HG02798 (cell line): ENCODE data around the gene PYDC2.

Experiments used
- ATAC-seq: cut with Tn5 transposase; IDR thresholded peaks from one replicate; pipeline ENCODE4 v1.9.1; 2021; ENCODE audit warnings: mild to moderate bottlenecking; ENCODE audit not compliant: unreplicated experiment, poor library complexity

The PYDC2 gene

GRCh38 chr3:191461113-191461595 is at the start of gene PYDC2:
Gene PYDC2, plus strand, starts transcription at chr3:191461163. Its CDS starts 0 bp downstream, at chr3:191461163.
- no peak for ATAC-seq

GRCh38 chr3:191412759-191413158 is 48.2 kb upstream of the PYDC2 start:
- ATAC-seq: no peak

DNA sequence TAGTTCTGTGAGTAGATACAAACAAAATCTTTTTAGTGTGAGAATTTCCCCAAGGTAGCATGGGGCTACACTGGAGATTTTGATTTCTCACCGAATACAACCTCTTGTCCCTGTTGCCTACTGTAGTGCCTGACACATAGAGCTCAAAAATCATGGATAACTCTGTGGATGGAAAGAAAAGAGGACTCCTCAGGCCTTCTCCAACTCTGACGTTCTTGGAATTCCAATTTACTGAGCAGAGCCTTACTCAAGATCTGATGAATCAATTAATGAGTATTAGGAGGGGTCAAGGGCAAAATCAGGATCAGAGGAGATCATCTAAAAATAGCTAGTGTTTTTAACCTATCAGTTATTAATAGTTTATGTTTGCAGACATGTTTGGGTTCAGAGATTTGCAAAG is 46.7 kb upstream of the PYDC2 start:
- no peak for ATAC-seq

DNA sequence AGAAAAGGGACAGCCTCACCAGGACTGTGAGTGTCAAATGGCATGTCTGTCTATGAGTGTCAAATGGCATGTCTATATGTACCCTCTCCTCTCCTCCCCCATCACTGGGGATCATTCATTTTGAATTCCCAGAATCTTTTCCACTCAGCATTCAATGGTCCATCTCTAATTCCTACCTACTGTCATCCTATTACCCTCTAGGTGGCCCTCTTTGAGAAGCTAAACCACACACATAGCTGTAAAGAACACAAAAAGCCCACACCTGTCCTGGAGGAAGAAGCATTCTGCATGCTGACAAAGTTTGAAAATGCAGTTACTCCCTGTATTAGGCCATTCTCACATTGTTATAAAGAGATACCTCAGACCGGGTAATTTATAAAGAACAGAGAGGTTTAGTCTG is 46.2 kb upstream of the PYDC2 start:
- no peak for ATAC-seq

DNA sequence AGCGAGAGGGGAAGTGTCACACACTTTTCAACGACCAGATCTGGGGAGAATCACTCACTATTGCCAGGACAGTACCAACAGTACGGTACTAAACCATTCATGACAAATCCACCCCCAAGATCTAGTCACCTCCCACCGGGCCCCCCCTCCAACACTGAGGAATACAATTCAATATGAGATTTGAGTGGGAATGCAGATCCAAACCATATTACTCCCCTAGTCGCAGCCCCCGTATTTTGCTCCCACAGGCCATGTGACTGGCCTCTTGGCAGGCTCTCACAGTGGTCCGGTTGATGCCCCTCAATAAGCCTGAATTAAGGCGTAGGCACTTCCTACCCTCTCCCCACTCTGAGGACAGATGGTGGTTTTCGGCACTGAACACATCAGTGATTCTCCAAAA is 45.4 kb upstream of the PYDC2 start:
- no peak for ATAC-seq

DNA sequence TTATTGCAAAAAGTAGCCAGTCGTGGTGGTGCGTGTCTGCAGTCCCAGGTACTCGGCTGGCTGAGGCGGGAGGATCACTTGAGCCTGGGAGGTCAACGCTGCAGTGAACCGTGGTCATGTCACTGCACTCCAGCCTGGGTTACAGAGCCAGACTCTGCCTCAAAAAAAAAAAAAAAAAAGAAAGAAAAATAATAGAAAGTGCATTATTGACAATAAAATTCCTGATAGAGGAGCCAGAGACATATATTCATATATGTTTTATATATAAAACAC is 43.6 kb upstream of the PYDC2 start:
- ATAC-seq: no peak

DNA sequence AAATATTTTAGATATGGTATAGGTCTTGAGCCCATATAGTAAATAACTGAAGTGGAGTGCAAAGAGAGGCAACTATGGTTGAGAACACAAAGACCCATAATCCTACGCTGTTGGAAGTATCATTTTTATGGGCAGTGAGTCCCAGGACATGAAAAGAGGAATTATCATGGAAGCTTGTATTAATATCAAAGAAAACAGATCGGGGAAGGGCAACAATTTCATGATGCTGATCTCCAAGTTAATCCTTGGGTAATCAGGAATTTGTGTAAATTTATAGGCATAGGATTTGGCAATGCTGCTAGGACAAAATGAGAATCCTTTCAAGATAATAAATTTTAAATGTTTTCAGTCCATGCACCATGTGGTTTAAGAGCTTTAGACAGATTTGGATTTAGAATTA is 40.2 kb upstream of the PYDC2 start:
- no peak for ATAC-seq

GRCh38 chr3:191424881-191425280 is 36.1 kb upstream of the PYDC2 start:
- no peak for ATAC-seq

DNA sequence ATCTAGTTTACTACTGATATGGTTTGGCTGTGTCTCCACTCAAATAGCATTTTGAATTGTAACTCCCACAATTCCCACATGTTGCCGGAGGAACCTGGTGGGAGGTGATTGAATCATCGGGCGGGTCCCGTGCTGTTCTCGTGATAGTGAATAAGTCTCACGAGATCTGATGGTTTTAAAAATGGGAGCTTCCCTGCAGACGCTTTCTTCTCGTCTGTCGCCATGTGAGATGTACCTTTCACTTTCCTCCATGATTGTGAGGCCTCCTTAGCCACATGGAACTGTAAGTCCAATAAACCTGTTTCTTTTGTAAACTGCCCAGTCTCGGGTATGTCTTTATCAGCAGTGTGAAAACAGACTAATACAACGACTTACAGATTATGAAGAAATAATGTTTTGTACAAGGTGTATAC is 35.6 kb upstream of the PYDC2 start:
- no peak for ATAC-seq

DNA sequence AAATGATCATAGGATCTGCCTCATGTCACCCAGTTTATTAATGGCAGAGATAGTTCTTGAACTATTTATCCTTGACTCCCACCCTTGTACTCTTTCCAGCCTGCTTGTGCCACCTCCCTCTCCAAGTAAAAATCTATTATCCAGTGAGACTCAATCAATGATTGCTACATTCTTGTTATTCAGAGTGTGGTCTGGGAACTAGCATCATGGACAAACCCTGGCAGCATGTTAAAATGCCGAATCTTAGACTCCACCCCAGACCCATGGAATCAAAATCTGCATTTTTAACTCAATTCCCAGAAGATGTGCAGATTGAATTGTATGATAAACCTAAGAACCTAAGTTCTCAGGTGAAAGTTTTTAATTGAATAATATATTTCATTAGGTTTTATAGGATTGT is 34.7 kb upstream of the PYDC2 start:
- ATAC-seq: no peak

- no peak for ATAC-seq
These were observed 32.8 kb upstream of the PYDC2 start for GRCh38 chr3:191428177-191428576.

GRCh38 chr3:191430103-191430502 is 30.9 kb upstream of the PYDC2 start:
- no peak for ATAC-seq

DNA sequence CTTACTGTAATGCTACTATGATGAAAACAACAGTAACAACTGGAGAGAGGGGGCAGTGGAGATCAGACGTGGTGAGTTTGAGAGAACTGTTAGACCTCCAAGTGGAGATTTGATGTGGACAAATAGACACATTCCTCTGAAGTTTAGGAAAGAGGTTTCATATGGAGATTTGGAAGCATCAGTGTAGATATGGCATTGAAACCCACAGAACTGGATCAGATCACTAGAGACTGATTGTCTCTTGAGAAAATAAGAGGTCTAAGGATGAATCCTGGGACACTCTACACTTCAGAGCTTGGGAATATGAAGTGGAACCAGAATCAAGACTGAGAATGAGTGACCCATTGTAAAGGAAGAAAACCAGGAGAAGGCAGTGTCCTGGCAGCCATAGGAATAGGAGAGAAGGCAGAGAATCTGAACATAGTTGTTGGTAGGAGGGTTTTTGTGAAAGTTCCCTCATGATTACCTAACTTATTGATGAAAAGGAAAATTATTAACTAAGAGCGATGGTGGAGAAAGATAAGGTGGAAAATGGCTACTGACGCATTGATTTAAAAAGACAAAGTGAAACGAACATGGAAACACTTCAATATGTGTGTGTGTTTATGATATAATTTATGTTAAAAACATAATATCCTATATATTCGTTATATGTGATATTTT is 29.7 kb upstream of the PYDC2 start:
- no peak for ATAC-seq

DNA sequence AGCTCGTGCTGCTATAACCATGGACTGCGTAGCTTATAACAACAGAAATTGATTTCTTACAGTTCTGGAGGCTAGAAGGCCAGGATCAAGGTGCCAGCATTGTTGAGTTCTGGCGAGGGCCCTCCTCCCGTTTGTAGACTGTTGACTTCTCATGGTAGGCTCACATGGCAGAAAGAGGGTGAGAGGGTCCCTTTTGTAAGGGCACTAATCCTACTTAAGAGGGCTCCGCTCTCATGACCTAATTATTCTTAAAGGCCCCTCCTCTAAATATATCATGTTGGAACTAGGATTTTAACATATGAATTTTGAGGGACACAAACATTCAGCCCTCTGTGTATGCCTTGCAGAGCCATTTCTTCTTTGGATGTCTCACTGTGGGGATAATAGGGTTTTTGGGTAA is 28.8 kb upstream of the PYDC2 start:
- ATAC-seq: no peak

DNA sequence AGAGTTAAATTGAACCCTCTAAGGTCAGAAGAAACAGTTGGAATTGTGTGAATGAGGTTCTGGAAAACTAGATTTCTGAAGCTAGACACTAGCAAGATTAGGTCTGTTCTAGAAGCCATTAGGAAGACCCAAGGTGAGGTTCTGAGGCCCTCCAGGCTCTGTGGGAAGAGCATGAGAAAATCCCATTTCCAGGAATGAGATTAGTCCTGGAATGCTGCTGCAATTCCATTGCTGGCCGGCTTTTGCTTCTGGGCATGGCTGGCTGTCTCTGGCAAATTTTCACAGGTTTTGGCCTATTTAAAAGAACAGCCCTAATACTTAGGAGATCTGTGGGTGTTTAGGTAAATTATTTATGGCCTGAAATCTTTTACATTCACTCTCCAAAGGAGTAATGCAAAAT is 26.9 kb upstream of the PYDC2 start:
- no peak for ATAC-seq

DNA sequence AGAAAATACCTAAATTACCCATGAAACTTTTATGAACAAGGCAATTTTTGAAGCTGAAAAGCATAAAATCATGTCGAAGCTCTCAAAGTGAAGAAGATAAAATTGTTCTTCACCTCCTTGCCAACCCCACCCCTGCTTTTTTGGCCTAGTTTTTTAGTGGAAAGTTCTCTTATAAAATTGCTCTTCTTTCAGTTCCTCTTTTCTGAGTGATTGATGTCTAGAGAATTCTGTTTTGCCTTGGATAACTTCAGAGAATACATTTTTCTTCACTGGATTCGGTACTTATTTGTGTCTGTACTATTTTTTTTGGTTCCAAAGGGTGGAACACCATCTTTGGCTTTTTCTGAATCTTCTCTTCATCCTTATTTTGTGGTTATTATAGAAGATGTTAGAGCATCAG is 25.0 kb upstream of the PYDC2 start:
- no peak for ATAC-seq

DNA sequence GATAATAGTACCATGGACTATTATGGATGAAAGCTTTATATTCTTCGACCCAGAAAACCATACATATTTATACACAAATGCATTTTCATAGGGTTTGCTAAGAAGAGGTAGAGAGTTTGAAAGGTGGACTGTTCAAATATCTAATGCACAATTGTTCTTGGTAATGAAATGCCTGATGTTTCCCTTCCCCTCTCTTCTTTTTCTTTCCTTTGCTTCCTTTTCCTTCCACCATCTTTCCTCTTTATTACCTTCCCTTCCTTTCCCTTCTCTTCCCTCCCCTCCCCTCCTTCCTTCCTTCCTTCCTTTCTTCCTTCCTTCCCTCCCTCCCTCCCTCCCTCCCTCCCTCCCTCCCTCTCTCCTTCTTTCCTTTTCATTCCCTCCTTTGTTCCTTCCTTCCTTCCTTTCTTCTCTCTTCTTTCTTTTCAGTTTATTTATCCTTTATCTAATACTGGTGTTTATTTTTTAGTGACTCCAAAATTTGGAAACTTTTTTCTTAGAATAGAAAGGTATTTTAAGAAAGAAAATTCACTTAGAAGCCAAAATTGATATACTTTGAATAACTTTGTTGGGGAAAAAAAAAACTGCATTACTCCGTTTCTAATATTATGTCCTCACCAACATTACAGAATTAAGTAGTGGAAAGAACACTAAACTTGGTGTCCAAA is 22.7 kb upstream of the PYDC2 start:
- no peak for ATAC-seq

- ATAC-seq: no peak
These were observed 20.4 kb upstream of the PYDC2 start for GRCh38 chr3:191440532-191440931.

GRCh38 chr3:191441687-191442086 is 19.3 kb upstream of the PYDC2 start:
- ATAC-seq: no peak

DNA sequence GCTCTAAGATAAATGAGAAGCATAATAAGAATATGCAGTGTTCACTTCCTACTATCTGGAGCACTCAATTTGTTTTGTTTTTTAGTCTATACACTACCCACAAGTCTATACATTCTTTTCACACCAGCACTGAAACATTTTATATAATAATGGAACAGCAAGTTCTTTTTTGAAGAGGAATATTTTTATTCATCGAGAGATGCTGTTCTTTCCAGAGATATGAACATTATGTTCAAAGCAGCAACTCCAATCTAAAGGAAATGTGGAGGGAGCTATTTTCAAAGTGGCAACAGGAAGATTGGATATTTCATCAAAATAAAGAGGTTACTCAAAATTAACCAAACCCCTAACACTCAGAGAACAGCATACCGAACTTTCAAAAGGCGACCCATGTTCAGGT is 16.4 kb upstream of the PYDC2 start:
- no peak for ATAC-seq

DNA sequence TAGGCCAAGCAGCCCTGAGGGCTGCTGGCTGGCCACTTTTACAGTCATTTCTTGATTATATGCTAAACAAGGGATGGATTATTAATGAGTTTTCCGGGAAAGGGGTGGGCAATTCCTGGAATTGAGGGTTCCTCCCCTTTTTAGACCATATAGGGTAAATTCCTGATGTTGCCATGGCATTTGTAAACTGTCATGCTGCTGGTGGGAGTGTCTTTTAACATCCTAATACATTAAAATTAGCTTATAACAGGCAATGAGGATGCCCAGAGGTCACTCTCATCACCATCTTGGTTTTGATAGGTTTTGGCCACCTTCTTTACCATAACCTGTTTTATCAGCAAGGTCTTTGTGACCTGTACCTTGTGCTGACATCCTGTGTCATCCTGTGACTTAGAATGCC is 11.7 kb upstream of the PYDC2 start:
- ATAC-seq: no peak

DNA sequence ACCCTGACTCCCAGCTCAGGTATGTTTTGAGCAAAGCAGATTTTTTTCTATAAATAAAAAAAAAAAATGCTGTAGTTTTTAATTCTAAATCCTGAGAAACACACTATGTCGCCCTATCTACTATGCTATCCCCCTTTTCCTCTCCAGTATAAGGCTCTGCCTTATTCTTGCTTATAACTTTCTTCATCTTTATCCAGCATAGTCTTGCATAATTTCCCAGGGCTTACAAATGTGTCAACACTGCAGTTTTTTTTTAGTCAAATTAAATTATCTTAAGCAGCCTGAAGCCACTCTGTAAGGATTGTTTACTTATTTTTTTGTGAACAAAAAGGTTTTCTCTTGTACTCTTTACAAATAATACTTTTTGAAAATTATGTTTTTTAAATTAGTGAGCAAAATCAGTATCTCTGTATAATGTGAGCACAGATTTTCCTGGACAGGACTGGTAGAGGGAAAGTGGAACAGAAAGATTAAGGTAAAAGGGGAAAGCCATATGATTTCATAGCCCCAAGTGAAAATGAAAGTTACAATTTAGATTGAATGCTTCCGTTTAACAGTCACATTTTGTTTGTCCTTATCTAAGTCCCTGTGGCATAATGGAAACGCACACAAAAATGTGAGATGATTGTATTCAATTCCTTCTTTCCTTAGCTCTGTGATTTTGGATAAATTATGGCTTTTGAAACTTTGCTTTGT is 5.6 kb upstream of the PYDC2 start:
- ATAC-seq: peak; percentile 79
